ENCODE measurements around the gene C10orf90. TPM values are rescaled to one million over a fixed set of nuclear protein-coding genes. Genes with fewer than 3 reads are reported as not detected.

C10orf90 gene
- polyA plus RNA-seq, 3 donors, result not detected

DNA sequence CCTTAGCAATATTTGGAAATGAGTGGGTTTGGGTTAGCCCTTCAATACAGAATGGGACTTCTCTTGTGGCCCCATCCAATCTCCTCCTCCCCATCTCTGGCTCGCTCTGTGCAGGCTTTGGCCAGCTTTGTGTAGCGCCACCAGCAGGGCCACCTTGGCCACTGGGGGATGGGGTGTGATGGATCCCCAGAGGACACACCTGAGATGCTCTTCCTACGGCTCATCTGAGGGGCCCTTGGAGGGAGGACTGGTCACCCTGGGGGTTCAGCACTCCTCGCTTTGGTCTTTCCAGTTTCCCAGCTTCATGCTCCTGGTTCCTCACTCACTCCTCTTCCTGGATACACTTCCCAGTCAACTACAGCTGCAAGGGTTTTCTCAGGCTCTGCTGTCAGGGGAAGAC is 15.3 kb upstream of the C10orf90 start:
- Histone ChIP-seq H2AFZ (ENCODE audit: insufficient read depth, low read depth, low read length, poor library complexity, severe bottlenecking) (no peak overlapping the region), H3K79me2 (ENCODE audit: insufficient read depth, low read length) (no peaks in the 10 kb centered on the region), H3K27me3 (ENCODE audit: control insufficient read depth in 2 of 2, insufficient read depth in 2 of 2, low read length in 2 of 2) (no peaks in the 10 kb centered on the region), H3K4me3 (replicated peaks in 1 of 3; ENCODE audit: low read depth in 2 of 3, low read length in 3 of 3) (no peak overlapping the region), H3K9ac (ENCODE audit: insufficient read depth, low read length, poor library complexity, severe bottlenecking) (no peak overlapping the region), H3K27ac (ENCODE audit: low read depth in 1 of 2, low read length in 2 of 2) (no peak overlapping the region), H3K4me1 (ENCODE audit: control insufficient read depth in 1 of 2, insufficient read depth in 2 of 2, low read length in 2 of 2) (no peaks in the 10 kb centered on the region), H3K9me3 (replicated peaks in 1 of 2; ENCODE audit: control insufficient read depth in 1 of 2, insufficient read depth in 1 of 2, low read length in 2 of 2) (peaks cover 0 to 3% of the 10 kb centered on the region in 2 donors), H3K36me3 (replicated peaks in 1 of 2; ENCODE audit: control insufficient read depth in 1 of 2, insufficient read depth in 2 of 2, low read length in 2 of 2) (no peaks in the 10 kb centered on the region), H3K4me2 (replicated peaks; ENCODE audit: extremely low read depth, low read length, poor library complexity, severe bottlenecking) (no peak overlapping the region), H4K20me1 (ENCODE audit: insufficient read depth, low read length) (no peaks in the 10 kb centered on the region)
- Mint-ChIP-seq H3K27me3 (ENCODE audit: low read depth in 3 of 3) (peaks cover 1 to 5% (median 3%) of the 10 kb centered on the region in 3 donors), H3K4me1 (no peaks in the 10 kb centered on the region), H3K4me3 (no peak overlapping the region), H3K36me3 (no peaks in the 10 kb centered on the region), H3K27ac (no peak overlapping the region), H3K9me3 (peaks cover 0 to 10% (median 3%) of the 10 kb centered on the region in 7 donors)
- intact Hi-C loops (cut with micrococcal nuclease), result no loop called here
- 96% methylated on average over 2 of the region's 4 CpGs for WGBS (ENCODE audit: insufficient coverage)
- DNase-seq, result no peak
- TF ChIP-seq, protein P1, sequence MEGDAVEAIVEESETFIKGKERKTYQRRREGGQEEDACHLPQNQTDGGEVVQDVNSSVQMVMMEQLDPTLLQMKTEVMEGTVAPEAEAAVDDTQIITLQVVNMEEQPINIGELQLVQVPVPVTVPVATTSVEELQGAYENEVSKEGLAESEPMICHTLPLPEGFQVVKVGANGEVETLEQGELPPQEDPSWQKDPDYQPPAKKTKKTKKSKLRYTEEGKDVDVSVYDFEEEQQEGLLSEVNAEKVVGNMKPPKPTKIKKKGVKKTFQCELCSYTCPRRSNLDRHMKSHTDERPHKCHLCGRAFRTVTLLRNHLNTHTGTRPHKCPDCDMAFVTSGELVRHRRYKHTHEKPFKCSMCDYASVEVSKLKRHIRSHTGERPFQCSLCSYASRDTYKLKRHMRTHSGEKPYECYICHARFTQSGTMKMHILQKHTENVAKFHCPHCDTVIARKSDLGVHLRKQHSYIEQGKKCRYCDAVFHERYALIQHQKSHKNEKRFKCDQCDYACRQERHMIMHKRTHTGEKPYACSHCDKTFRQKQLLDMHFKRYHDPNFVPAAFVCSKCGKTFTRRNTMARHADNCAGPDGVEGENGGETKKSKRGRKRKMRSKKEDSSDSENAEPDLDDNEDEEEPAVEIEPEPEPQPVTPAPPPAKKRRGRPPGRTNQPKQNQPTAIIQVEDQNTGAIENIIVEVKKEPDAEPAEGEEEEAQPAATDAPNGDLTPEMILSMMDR (IDR thresholded peaks at IDR 0.05), result no peak

DNA sequence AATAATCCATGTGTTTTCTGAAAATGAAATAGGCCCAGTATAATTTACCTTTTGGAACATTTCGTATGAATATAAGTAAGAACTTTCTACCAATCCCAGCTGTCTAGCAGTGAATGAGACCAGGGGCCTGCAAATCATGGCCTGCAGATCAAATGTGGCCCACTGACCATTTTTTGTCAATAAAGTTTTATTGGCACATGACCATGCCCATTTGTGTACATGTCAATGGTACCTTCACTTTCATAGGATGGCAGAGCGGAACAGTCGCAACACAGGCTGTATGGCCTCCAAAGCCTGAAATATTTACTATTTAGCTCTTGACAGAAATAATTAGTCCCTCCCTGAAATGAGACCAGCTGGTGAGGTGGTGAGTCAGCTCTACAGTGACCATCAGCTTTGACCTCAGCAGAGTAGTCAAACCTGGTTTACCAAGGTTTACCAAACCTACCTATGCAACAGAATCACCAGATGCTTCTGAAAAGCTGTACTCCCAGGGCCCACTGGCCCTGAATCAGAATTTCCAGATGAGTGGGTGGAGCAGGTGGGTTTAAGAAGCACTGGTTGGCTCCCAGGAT is 13.8 kb upstream of the C10orf90 start:
- Histone ChIP-seq H3K4me2 (replicated peaks; ENCODE audit: extremely low read depth, low read length, poor library complexity, severe bottlenecking) (no peak overlapping the region), H3K79me2 (ENCODE audit: insufficient read depth, low read length) (no peaks in the 10 kb centered on the region), H2AFZ (ENCODE audit: insufficient read depth, low read depth, low read length, poor library complexity, severe bottlenecking) (no peak overlapping the region), H4K20me1 (ENCODE audit: insufficient read depth, low read length) (no peaks in the 10 kb centered on the region), H3K27ac (ENCODE audit: low read depth in 1 of 2, low read length in 2 of 2) (no peak overlapping the region), H3K4me1 (ENCODE audit: control insufficient read depth in 1 of 2, insufficient read depth in 2 of 2, low read length in 2 of 2) (no peaks in the 10 kb centered on the region), H3K9me3 (replicated peaks in 1 of 2; ENCODE audit: control insufficient read depth in 1 of 2, insufficient read depth in 1 of 2, low read length in 2 of 2) (no peaks in the 10 kb centered on the region), H3K4me3 (replicated peaks in 1 of 3; ENCODE audit: low read depth in 2 of 3, low read length in 3 of 3) (no peak overlapping the region), H3K9ac (ENCODE audit: insufficient read depth, low read length, poor library complexity, severe bottlenecking) (no peak overlapping the region), H3K36me3 (replicated peaks in 1 of 2; ENCODE audit: control insufficient read depth in 1 of 2, insufficient read depth in 2 of 2, low read length in 2 of 2) (no peaks in the 10 kb centered on the region), H3K27me3 (ENCODE audit: control insufficient read depth in 2 of 2, insufficient read depth in 2 of 2, low read length in 2 of 2) (no peaks in the 10 kb centered on the region)
- Mint-ChIP-seq H3K9me3 (peaks cover 0 to 10% (median 3%) of the 10 kb centered on the region in 7 donors), H3K27ac (no peak overlapping the region), H3K4me3 (no peak overlapping the region), H3K27me3 (ENCODE audit: low read depth in 3 of 3) (peaks cover 1 to 5% (median 3%) of the 10 kb centered on the region in 3 donors), H3K36me3 (no peaks in the 10 kb centered on the region), H3K4me1 (no peaks in the 10 kb centered on the region)
- intact Hi-C loops (cut with micrococcal nuclease), result no loop called here
- TF ChIP-seq, protein P1 (IDR thresholded peaks at IDR 0.05), result no peak
- no peak for DNase-seq
- no CpG with 5 or more reads among the region's 3 CpGs for WGBS (ENCODE audit: insufficient coverage)
